NCI-H2107 treated with DMSO at 0.1 percent for 48 hours (cell line): Measurements from ENCODE around the gene EIF3K.

ENCODE experiments used
- DNase-seq: peaks from one replicate; lab custom pipeline; 2025; ENCODE audit not compliant: unreplicated experiment; lab: John Stamatoyannopoulos, UW

The EIF3K gene

DNA sequence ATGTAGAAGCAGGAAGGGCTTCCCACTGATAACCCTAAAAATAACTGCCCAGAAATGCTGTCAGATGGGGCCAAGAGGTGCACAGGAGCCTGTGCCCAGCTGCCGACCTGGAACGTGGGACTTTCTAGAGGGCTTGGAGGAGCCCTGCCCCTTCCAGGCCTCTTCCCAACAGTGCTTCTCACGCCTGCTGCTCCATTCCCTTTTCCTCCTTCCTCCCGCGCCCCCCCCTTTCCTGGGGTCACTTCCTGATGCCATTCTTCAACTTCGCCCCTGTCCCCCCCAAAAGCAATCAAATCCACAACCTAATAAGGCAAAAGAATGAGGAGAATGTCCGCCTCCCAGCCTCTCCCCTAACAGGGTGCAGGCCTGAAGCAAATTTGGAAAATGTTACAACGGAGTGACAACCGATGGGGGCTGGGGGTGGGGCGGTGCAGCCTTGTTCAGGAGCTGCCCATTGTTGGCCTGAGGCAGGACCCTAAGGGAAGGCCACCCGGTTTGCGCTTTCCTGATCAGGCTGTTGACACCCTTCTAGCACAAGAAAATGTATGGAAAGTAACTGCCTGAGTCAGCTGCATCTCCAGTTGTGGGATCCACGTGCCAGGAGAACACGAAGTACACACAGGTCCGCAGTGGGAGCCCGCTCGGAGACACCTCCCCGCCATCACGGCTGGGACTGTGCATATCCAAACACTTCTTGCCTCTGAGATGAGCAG, 47.1 kb downstream of the EIF3K start:
- no peak for DNase-seq

DNA sequence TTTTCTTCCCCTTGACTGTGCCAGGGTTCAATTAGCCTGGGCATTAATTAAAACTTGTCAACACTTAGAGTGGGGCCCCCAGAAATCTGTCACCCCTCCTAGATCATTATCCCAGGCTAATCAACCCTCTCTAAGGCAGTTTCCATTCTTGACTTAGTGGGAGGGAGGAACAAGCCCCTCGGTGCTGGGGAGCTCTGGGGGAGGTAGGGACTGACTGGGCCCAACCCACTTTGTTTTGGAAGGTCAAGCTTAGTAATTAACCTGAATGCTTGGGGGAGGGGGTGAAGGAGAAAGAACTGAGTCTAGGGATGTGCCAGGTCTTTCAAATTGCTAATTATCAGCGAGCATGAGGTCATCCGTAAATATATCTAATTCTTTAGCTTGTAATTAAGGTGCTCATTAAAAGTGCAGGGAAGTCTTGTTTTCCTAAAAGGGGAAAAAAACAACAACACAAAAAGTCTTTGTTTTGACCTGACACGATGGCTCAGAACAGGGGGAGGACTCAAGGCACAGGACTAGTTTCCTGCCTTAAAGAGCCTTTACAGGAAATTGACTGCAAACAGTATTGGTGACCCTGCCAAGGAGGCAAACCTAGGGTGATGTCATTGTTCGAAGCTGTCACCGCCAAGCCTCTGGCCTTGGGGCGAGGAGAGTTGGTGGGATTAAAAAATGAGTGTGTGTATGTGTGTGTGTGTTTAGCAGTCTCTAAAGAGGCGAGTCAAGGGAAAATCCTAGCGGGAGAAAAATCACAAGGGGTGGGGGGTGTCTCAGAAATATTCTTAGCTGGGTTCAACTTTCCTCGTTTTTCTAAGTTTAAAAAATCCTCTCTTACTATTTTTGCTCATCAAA, 47.9 kb downstream of the EIF3K start:
- no peak for DNase-seq

DNA sequence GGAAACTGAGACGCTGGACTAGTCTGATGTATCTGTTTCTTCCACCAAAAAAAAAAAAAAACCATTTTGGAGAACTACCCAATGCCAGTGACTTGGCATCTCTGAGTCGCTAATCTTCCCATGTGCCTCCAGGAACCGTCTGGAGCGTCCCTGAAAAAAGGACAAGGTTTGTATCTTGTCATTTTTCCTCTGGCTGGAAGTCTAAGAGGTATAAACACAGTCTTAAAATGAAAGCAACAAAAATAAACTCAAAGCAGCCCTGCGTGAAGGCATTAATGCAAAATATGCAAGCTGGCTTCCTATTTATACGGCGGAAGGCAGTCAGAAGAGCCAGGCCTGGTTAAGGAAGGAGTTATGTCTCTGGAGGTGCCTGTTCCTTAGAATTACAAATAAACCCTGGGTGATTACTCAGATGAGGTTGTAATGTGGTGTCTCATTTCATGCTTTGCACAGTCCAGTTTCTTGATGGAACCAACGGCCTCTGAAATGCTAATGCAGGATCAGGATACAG, 48.7 kb downstream of the EIF3K start:
- no peak for DNase-seq

DNA sequence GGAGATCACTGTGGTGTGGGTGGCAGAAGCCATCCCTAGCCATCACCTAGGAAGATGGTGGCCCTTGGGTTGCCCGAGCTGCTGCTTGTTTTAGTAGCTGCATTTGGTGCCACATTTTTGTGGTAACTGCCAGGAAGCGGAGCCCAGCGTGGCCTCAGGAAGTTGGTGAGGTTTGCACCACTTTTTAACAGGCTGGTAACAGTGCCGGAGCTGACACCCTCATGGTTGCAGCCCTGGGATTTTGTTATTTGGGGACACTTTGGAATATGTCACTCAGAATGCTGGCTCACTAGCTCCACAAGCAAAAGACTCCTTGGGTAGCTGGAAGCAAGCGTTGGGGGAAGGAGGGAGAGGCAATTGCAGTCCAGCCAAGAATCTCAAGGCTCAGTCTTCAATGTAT, 50.6 kb downstream of the EIF3K start:
- DNase-seq = no peak

DNA sequence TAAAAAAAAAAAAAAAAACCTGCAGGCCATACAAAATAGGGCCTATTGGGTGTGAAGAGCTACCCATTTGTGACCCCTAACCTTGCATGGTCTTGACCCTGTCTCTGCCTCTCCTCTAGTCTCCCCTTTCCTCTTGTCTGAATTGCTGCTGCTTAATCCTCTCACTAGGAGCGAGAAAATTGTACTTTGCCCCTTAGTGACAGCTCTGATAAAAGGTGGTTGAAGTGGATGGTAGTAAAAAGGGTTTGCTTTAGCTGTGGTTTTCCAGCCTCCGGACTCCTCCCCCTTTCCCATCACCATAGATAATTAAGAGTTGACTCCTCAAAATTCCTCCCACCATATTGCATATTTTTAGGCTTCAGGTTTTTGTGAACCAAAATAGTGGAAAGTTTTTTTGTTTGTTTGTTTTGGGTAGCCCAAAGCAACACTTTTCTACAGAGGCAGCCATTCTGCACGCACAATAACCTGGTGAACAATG, 52.0 kb downstream of the EIF3K start:
- DNase-seq = peak; percentile 17

DNA sequence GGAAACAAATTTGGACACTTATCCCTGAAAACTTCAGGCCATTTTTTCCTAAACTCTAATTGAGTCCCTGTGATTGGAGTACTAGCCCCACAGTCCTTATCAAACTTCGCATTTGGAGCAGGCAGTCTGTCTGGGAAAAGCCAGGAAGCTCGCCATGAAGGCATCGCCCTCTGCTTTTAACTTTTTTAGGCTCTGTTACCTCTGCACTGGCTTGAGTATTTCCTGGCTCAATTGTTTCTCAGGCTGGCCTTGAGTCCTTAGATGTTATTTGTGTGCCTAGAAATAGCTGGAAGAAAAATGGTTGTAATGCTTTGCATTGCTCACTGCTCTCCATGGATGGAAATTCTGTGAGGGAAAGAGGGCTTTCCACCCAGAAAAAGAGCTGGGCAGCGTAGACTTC, 52.7 kb downstream of the EIF3K start:
- no peak for DNase-seq

DNA sequence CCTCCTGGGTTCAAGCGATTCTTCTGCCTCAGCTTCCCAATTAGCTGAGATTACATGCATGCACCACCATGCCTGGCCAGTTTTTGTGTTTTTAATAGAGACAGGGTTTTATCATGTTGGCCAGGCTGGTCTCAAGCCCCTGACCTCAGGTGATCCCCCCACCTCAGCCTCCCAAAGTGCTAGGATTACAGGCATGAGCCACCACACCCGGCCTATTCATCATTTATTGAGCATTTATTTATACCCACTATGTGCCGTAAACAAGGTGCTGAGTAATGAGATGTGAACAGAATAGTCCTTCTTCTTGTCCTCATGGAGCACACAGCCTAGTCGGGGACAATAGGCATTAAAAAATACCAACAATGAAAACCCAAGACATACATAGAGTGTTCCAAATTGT, 54.0 kb downstream of the EIF3K start:
- DNase-seq = no peak

DNA sequence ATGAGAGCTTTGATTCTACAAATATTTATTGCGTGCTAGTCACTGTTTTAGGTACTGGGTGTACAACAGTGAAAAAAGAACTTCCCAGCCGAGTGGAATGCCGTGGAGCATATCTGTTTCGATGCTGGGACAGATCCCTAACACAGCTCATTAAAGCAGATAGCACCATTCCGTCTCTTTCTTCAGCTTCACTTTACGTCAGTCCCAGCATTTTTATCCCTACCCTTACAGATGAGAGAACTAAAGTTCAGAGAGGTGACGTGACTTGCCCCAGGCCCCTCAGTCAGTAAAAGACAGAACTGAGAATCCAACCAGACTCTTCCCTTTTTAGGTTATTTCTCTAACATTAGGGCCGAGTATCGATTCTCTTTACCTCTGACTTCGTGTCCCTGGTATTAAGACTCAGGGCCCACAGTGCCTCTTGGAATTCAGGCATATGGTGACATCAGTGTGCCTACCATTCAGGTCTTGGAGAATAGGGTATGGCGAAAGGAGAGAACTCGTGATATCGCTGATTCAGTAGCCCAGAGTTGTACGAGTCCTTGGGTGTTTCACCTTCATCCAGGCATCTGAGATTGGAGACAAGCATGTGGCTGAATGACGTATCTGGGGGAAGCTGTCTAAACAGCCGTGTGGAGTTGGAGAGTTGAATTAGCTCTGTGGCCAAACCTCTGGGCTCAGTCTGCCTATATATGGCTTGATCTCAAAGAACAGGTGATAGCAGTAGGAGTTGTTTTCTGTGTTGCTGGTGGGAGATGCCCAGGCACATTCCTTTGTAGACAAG, 55.6 kb downstream of the EIF3K start:
- no peak for DNase-seq

DNA sequence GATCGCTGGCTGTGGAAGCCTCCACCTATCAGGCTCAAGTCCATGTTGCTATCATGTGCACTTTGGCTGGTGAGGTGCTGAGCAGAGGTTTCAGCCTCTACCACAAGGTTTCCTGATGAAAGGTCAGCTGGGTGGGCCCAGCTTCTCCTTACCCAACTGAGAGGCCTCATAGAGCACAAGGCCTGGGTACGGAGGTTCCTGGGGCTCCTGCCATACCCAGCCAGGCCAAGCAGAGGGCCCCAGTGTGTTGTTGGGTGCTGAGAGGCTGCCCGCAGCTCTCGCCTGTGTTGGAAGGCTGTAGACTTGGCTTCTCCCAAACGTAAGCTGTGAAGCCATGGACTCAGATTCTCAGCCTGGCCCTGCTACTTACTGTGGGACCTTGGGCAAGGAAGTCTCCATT, 56.6 kb downstream of the EIF3K start:
- DNase-seq = no peak

DNA sequence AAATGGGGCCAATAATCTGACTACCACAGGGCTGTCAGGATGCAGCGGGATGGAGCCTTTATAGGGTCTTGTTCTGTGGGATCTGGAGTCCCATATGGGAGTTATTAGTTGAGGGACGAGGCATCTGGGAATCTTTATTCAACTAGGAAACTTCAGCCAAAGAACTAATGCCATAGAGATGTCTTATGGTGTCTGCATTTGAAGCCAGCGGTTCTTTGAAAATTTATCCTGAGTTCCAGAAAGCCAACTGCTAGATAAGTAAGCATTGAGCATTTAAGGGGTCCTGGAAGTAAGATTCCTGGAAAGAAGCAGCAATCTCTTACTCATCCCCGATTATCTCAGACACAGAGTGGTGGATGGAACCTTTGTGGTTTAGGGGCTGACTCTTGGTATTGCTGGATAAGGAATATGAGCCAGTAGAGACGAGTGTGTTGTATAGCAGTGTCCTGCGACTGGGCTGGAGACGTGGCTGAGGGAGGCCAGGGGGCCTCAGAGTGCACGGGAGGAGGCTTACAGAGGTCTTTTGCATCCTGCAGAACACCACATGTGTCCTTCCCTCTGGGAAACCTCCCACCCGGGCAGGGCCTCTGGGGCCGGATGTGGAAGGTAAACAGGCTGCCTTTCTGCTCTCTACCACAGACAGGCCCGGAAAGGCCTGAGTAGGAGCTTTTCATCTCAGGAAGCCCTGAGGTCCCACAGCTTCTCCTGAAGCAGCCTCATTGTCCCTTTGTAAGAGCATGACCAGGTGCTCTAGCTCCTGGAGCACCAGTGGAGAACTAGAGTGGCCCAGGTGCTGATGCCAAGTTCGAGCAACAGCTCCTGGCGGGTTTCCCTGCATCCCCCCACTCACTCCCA, 57.3 kb downstream of the EIF3K start:
- no peak for DNase-seq

DNA sequence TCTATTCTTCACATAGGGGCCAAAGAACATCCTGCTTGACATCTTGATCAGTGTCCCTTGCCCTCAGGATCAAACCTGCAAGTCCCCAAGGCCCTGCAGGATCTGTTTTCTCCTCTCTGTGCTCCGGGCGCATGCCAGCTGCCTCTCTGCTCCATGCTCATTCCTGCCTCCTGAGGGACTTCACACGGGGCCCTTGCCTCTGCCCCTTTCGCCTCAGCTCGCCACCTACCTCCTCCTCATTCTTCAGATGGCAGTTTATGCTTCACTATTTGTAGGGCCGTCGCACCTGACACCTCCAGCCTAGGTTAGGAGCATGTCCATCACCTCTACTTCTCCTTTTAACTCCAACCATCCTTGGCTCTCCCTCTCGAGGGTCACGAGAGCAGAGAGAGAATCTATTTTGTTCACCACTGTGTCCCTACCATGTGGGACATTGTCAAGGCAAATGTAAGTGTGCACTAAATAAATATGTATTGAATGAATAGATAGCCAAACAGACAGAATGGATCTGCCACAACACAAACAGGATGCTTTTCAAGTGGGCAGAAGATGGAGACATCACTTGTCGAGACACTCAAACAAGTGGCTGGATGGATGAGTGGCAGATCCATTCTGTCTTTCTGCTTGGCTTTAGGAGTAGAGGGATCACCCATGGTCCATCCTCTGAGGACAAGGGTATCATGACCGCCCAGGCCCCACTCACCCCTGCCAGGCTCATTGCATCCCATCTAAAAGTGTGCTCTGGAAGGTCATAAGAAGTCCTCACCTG, 58.1 kb downstream of the EIF3K start:
- no peak for DNase-seq

DNA sequence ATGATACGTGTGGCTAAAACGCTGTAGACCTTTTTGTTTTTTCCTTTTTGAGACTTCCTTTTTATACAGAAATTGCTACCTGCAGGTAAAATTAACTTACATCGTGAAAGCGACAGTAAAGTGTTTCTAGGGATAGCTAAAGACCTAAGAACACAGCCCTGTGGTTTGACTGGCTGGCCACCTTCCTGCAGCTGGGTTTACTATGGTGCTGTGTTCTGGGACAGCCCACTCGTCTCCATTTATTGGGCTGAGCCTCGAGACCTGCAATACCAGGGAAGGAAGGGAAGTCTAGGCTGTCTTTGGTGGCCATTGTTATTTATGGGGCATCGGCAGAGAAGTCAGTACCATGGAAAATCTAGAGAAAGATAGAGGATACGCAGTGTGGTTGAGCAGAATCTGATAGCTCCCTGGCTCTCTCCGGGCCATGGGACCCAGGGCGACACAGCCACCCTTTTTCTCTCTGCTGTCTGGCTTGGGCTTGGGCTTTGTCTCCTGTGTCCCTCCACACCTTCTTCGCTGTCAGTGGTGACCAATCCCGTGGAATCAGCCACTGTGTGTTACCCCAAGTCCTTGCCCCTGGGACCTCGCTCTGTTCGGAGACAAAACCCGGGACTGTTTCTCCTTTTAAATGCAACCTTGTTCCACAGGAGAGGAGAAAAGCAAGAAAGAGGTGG, 59.4 kb downstream of the EIF3K start:
- DNase-seq = no peak

DNA sequence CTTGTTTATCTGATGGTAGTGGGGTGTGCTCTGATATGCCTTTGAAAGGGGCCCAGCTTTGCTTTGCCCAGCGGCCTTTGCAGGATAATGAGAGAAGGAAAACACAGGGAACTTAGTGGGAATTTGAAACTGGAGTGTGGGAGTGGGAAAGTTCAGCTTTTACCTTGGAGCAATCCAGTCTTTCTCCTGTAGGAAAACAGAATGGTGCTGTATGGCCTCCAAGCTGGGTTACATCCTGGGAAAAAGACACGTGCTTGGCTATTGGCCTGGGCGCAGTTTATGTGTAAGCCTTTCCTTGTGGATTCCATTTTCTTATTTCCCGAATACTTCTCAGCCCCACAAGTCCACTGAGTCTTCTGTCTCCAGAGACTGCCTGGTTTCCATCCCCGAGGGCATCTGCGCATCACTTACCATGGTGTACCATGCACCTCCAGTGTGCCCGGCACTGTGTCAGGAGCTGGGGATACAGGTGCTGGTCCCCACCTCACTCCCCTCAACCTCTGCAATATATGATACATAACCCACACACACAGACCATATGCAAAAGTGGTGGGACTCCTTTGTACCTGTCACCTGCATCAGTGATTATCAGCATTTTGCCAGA, 60.0 kb downstream of the EIF3K start:
- DNase-seq = no peak

DNA sequence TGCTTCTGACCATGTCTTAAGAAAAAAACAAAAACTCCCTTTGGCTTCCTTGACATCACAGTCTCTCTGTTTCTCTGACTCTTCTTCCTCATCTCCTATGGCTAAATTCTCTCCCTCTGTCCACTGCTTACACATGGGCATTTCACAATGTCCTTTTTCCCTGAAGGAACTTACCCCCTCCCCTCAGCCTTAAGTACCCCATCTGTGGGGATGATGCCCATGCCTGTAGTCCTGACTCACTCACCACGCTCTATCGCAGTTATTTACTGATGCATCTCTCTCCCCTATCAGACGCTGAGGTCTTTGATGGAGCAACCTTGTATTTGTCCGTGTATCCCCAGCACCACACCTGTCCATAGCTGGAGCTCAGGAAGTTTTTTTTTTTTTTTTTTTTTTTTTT, 60.9 kb downstream of the EIF3K start:
- no peak for DNase-seq

DNA sequence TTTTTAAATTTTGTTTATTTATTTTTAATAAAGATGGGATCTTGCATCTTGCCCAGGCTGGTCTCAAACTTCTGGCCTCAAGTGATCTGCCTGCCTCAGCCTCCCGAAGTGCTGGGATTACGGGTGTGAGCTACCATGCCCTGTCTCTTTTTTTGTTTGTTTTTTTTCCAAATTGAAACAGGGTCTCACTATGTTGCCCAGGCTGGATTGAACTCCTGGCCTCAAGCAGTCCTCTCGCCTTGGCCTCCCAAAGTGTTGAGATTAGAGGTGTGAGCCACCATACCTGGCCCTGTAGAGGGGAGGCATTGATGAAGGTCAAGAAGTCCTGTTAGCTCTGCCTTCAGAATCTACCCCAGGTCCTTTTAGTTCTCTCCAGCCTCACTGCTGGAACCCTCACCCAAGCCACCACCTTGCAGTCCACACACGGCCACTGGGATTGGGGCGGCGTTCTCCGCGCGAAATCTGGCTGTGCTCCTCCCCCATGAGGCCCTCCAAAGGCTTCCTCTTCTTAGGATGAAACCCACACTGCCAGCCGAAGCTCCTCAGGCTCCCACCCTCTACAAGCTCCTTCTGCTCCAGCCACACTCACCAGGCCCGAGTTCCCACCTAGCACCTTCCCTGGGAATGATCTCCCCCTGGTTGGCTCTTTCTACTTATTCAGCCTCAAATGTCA, 63.3 kb downstream of the EIF3K start:
- DNase-seq = no peak

DNA sequence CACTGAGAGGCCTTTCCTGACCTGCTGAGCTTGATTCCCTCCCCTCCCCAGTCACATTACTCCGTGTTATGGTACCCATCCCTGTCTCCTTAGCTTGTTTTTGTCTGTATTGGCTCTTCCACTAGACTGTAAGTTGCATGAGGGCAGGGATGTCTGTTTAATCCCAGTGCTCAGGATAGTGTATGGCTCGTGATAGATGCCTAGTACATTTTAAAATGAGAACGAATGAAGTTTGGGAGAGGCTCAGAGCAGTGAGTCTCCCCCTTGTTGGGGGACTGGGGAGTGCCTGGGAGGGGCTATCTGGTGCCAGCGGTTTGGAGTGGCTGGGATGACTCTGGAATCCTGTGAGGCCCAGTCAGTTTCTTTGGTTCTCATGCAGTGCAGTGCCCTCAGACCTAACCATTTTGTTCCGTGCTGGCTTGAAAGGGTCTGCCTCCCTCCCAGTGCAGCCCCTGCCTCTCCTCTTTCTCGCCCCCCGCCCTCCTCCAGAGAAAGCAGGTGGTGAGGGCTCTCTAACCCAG, 63.9 kb downstream of the EIF3K start:
- no peak for DNase-seq

DNA sequence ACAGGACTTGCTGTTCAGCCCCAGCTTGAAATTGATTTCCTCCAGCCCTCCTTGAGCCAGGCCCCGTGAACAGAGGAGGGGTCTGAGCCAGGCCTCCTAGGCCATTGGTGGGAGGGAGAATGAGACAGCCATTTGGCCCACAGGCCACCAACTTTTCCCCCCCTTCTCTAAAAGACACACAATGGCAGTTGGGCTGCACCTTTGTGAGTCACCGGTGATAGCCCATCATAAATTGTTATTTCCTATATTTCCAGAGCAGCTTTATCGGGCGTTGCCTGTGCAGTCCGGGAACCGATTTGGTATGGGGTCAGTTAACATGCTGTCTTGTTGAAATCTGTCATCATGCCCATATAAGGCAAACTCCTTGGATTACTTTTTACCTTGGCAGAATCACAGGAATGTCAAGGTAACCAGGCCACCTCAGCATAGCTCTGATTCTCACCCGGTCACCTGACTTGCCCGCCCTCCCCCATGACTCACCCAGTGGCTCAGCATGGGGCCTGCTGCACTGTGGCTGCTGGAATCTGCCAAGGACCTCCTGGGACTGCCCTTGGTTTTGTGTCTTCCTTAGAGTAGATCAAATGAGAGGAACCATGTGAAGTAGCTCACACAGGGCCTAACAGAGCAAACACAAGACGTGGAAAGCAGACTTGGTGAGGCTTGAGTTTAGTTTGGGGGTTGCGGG, 64.5 kb downstream of the EIF3K start:
- peak; percentile 35 for DNase-seq
